OCI-M1 (cell line): ENCODE results near the gene RAB6B.

Experiments used
- DNase-seq: peaks from one replicate; lab custom pipeline; 2025; lab: John Stamatoyannopoulos, UW

RAB6B gene

GRCh38 chr3:133835961-133836360 is 59.7 kb downstream of the RAB6B start:
- no peak for DNase-seq

GRCh38 chr3:133835418-133835743 is 60.3 kb downstream of the RAB6B start:
- DNase-seq, result no peak

GRCh38 chr3:133834621-133835417 is 60.9 kb downstream of the RAB6B start:
- no peak for DNase-seq

- DNase-seq, result peak; percentile 22
Observed at GRCh38 chr3:133833880-133834620, 61.6 kb downstream of the RAB6B start.

GRCh38 chr3:133833267-133833666 is 62.4 kb downstream of the RAB6B start:
- DNase-seq, result no peak

GRCh38 chr3:133832802-133833144 is 62.9 kb downstream of the RAB6B start:
- DNase-seq, result no peak

- no peak for DNase-seq
Observed at GRCh38 chr3:133831966-133832801, 63.5 kb downstream of the RAB6B start.

GRCh38 chr3:133830071-133830470 is 65.6 kb downstream of the RAB6B start:
- DNase-seq, result no peak

GRCh38 chr3:133829310-133829707 is 66.4 kb downstream of the RAB6B start:
- no peak for DNase-seq

GRCh38 chr3:133828576-133829309 is 66.9 kb downstream of the RAB6B start:
- no peak for DNase-seq

- no peak for DNase-seq
Observed at GRCh38 chr3:133827684-133828083, 68.0 kb downstream of the RAB6B start.

- no peak for DNase-seq
Observed at GRCh38 chr3:133827136-133827535, 68.5 kb downstream of the RAB6B start.

GRCh38 chr3:133825969-133826727 is 69.5 kb downstream of the RAB6B start:
- no peak for DNase-seq

GRCh38 chr3:133824961-133825485 is 70.7 kb downstream of the RAB6B start:
- no peak for DNase-seq

GRCh38 chr3:133821767-133822638 is 73.7 kb downstream of the RAB6B start:
- DNase-seq, result peak; percentile 20

GRCh38 chr3:133820889-133821675 is 74.6 kb downstream of the RAB6B start:
- DNase-seq, result no peak

GRCh38 chr3:133820129-133820528 is 75.6 kb downstream of the RAB6B start:
- no peak for DNase-seq

- DNase-seq, result no peak
Observed at GRCh38 chr3:133815386-133815785, 80.3 kb downstream of the RAB6B start.

GRCh38 chr3:133812872-133813271 is 82.8 kb downstream of the RAB6B start:
- DNase-seq, result no peak
